ENCODE data around the gene BAIAP2L1. TPM values are rescaled to one million over a fixed set of nuclear protein-coding genes. Genes with fewer than 3 reads are reported as not detected.

Gene BAIAP2L1
- total and polyA plus RNA-seq, 9 of the 15 experiments (the other 6 are each of a cell fraction or from before 2014, with no cell fraction given), result 4.2 to 29.8 (median 15.5) TPM

- CTCF ChIA-PET (ENCODE audit: low intra/inter-chr PET ratio), result no interaction called here
- Histone ChIP-seq H4K20me1 (replicated peaks; ENCODE audit: control insufficient read depth, insufficient read depth, low read length) (no peaks in the 10 kb centered on the region), H3K36me3 (ENCODE audit: control insufficient read depth, insufficient read depth, low read length) (no peaks in the 10 kb centered on the region), H3K9me3 (replicated peaks; ENCODE audit: control insufficient read depth, insufficient read depth, low read depth, low read length) (no peaks in the 10 kb centered on the region), H3K9ac (ENCODE audit: insufficient read depth in 1 of 2, low read depth in 2 of 2, low read length in 2 of 2) (no peak overlapping the region), H3K9me1 (ENCODE audit: control insufficient read depth, insufficient read depth, low read length) (no peaks in the 10 kb centered on the region), H2AFZ (ENCODE audit: low read depth, low read length) (no peak overlapping the region), H3K4me2 (ENCODE audit: insufficient read depth, low read length) (no peak overlapping the region), H3K4me3 (no peak overlapping the region), H3K79me2 (ENCODE audit: control insufficient read depth, insufficient read depth, low read length) (no peaks in the 10 kb centered on the region; the same call in 2 of the 3 replicates), H3K4me1 (replicated peaks in 1 of 2; ENCODE audit: control insufficient read depth in 2 of 2, insufficient read depth in 2 of 2, low read length in 2 of 2) (no peaks in the 10 kb centered on the region), H3K27me3 (ENCODE audit: control insufficient read depth in 2 of 2, insufficient read depth in 2 of 2, low read length in 2 of 2) (no peaks in the 10 kb centered on the region; a peak in 1 of 5 replicates), H3K27ac (ENCODE audit: extremely low read depth, low read depth, low read length) (no peak overlapping the region)
- TF ChIP-seq NFIC (IDR thresholded peaks at IDR 0.05) (no peak), ZNF184 (CRISPR knock-in tag; IDR thresholded peaks at IDR 0.05) (no peak), ESRRA (IDR thresholded peaks at IDR 0.05; ENCODE audit: borderline replicate concordance, low read depth) (no peak), MTA2 (IDR thresholded peaks at IDR 0.05; ENCODE audit: low read depth) (no peak), SAFB2 (IDR thresholded peaks at IDR 0.05; ENCODE audit: borderline replicate concordance, low read depth, low read length, severe bottlenecking) (no peak), RB1 (IDR thresholded peaks at IDR 0.05; ENCODE audit: low read depth) (no peak), POLR2H (tag; IDR thresholded peaks at IDR 0.05; ENCODE audit: low read depth) (no peak), ZNF57 (CRISPR knock-in tag; IDR thresholded peaks at IDR 0.05) (no peak), ATF4 (CRISPR knock-in tag; IDR thresholded peaks at IDR 0.05) (no peak), FUS (optimal IDR thresholded peaks at IDR 0.05; ENCODE audit: low read depth, low read length) (no peak), PTRF (tag; IDR thresholded peaks at IDR 0.05) (no peak), MEF2A (IDR thresholded peaks at IDR 0.05; ENCODE audit: control insufficient read depth, low read depth, low read length) (no peak), MTF1 (CRISPR knock-in tag; IDR thresholded peaks at IDR 0.05; ENCODE audit: borderline replicate concordance) (no peak), PKNOX1 (IDR thresholded peaks at IDR 0.05) (no peak), C11orf30 (IDR thresholded peaks at IDR 0.05; ENCODE audit: low read depth) (no peak), ZNF12 (CRISPR knock-in tag; IDR thresholded peaks at IDR 0.05) (no peak), ATF1 (CRISPR knock-in tag; IDR thresholded peaks at IDR 0.05) (no peak), ATF1 (tag; IDR thresholded peaks at IDR 0.05) (no peak)
- TF ChIP-seq, protein P1, sequence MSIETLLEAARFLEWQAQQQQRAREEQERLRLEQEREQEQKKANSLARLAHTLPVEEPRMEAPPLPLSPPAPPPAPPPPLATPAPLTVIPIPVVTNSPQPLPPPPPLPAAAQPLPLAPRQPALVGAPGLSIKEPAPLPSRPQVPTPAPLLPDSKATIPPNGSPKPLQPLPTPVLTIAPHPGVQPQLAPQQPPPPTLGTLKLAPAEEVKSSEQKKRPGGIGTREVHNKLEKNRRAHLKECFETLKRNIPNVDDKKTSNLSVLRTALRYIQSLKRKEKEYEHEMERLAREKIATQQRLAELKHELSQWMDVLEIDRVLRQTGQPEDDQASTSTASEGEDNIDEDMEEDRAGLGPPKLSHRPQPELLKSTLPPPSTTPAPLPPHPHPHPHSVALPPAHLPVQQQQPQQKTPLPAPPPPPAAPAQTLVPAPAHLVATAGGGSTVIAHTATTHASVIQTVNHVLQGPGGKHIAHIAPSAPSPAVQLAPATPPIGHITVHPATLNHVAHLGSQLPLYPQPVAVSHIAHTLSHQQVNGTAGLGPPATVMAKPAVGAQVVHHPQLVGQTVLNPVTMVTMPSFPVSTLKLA (conservative IDR thresholded peaks at IDR 0.05), result no peak
- FAIRE-seq, result no peak
- 69% methylated on average over 3 of the region's 3 CpGs for WGBS (ENCODE audit: insufficient coverage, low coverage, missing lambda C conversion rate)
- no peak for ATAC-seq
- DNase-seq (ENCODE audit: extremely low read depth in 1 of 4, low spot score in 3 of 4), result no peak
- BruUV-seq (replicated peaks), result no TSS peak
- POLR2A ChIA-PET, result interaction anchor here (0.7 to 0.9 kb wide), 3 partner anchors 12 to 32 kb away, joined by 3 read pairs; no protein-coding TSS in a partner anchor
- intact Hi-C loops (cut with micrococcal nuclease) (no loop called here), in situ Hi-C loops (cut with MboI) (no loop called here)
Measured at GRCh38 chr7:98372993-98373392, 27.9 kb downstream of the BAIAP2L1 start.
